Omental fat pad (tissue), 4 donors: ENCODE data around the gene SFXN5. TPM values are rescaled to one million over a fixed set of nuclear protein-coding genes. Genes with fewer than 3 reads are reported as not detected.

Source experiments
- ATAC-seq: fragments of 150-250 bp; one replicate; pipeline ENCODE4 v1.9.1; 2016; ENCODE audit warnings: mild to moderate bottlenecking, moderate library complexity; ENCODE audit not compliant: low FRiP score
- DNase-seq: peaks from one replicate; pipeline ENCODE4 v3.0.0-alpha.2; 2019; ENCODE audit warnings: low spot score
- CTCF ChIP-seq, 3 donors: fragments of 450-650 bp; IDR thresholded peaks; one replicate each; pipeline ENCODE4 v1.5.1; 2016 to 2017; ENCODE audit warnings: antibody characterized with exemption in 3 of 3, mild to moderate bottlenecking in 3 of 3, moderate library complexity in 2 of 3
- total RNA-seq, 4 donors: library from RNA; depleted of rRNA; stranded (reverse); fragments of >200 nt; gene quantifications; one replicate each; pipeline ENCODE4 v1.1.0, GENCODE V29; 2016

The SFXN5 gene
- total RNA-seq, 4 donors from 2014 or later, result 5.1 to 15.6 (median 9.4) TPM

- ATAC-seq (no peak), DNase-seq (no peak)
These were observed 35.3 kb upstream of the SFXN5 start for GRCh38 chr2:73106791-73107190.

GRCh38 chr2:73105511-73105971 is 34.0 kb upstream of the SFXN5 start:
- DNase-seq (no peak), ATAC-seq (no peak)
- no peak for TF ChIP-seq CTCF (IDR thresholded peaks at IDR 0.05)

More at GRCh38 chr2:73106791-73107190, 35.3 kb upstream of the SFXN5 start:
- no peak for TF ChIP-seq CTCF (IDR thresholded peaks at IDR 0.05)

GRCh38 chr2:73104933-73105332 is 33.4 kb upstream of the SFXN5 start:
- no peak for ATAC-seq
- no peak for DNase-seq

GRCh38 chr2:73103018-73103542 is 31.6 kb upstream of the SFXN5 start:
- no peak for ATAC-seq
- TF ChIP-seq CTCF (IDR thresholded peaks at IDR 0.05), result no peak
- no peak for DNase-seq

More at GRCh38 chr2:73104933-73105332, 33.4 kb upstream of the SFXN5 start:
- TF ChIP-seq CTCF (IDR thresholded peaks at IDR 0.05), result no peak

DNA sequence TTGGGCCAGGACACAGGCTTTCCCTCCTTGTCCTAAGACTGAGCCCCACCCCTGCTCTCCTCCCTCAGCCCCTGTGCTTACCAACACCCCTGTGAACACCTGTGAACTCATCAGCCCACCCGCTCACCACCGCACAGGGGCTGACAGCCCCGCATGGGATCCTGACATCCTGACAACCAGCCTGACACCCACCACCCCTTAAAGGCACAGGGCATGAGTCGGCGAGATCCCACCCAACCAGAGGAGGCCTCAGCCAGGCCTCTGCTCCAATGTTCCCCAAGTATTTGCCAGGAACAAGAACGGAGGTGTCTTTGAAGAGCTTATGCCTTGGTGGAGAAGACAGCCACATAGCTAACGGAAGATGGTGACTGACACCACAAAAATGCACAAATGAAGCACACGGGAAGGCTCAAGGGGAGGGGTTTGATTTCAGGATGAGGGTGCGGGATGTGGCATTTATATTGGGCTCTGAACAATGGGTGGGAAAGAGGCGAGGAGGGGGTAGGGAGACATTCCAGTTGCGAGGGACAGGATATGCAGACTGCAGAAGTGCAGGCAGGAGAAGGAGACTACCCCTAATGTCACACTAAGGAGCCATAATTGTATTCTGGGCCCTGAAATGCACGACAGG is 30.2 kb upstream of the SFXN5 start:
- ATAC-seq, result no peak
- TF ChIP-seq CTCF (IDR thresholded peaks at IDR 0.05), result no peak
- DNase-seq, result no peak

DNA sequence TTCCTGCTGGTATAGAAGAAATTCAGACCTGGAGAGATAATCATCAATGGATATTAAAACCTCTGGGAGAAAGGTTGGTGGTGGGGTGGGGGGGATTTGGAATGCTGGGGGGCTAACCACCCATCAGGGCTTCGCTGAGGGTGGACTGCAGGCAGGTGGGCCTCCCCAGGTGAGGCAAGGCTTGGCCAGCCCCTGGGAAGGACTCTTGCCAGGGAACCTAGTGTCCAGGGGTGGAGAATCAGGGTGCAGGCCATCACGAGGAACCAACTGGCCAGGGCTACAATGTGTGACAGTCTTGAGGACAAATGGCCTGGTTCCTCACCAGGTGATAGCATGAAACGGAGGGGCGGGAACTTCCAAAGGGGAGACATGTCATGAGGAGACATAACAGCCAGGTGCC is 29.4 kb upstream of the SFXN5 start:
- ATAC-seq (no peak), DNase-seq (no peak)
- no peak for TF ChIP-seq CTCF (IDR thresholded peaks at IDR 0.05)

- ATAC-seq (no peak), DNase-seq (no peak)
- TF ChIP-seq CTCF (IDR thresholded peaks at IDR 0.05), result no peak
These were observed 28.0 kb upstream of the SFXN5 start for GRCh38 chr2:73099486-73099885.
